NCI-H460 (cell line): ENCODE data around the gene CACNA1S. TPM values are rescaled to one million over a fixed set of nuclear protein-coding genes. Genes with fewer than 3 reads are reported as not detected.
A peak's percentile ranks its signal among the peaks of the same experiment; 100 is the strongest.

Experiments
- DNase-seq: peaks from one replicate; pipeline ENCODE4 v3.0.0-alpha.2; 2016; ENCODE audit warnings: low read depth; ENCODE audit errors: extremely low read depth
- polyA plus RNA-seq: library from polyadenylated mRNA; depleted of rRNA; stranded (reverse); fragments of >200 nt; gene quantifications from 2 replicates; pipeline ENCODE4 v1.2.3, GENCODE V29; 2014; cell fraction: nucleus; rRNA removed
- total RNA-seq: library from RNA; depleted of rRNA; stranded (reverse); fragments of >200 nt; shearing (Covaris generic); gene quantifications from 2 replicates; pipeline ENCODE4 v1.2.3, GENCODE V29; 2014; rRNA removed

The CACNA1S gene
- not detected in 2 replicates for total RNA-seq
- not detected in 2 replicates for polyA plus RNA-seq

DNA sequence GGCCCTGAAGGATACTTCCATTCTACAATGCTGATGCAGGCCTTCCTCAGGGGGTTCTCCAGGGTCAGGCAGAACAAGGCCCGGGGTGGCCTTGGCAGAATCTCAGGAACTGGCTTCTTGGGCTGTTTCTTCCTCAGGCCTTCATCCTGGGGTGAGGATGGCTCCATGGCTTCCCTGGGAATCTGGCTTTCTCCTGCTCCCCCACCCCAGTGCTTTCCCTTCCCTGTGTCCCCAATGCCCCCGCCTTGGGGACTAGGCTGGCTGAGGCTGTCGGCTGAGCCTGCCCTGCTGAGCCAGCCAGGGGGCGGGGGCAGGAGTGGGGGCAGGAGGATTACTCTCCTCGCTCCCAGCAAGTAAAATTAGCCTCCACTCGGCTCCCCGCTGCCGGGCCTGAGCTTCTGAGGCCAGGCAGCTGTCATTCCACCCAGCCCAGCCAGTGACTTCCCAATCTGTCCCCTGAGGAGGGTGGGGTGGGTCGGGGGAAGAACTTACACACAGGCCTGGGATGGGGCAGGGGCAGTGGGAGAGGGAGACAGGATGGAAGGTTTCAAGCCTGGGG is at the start of gene CACNA1S:
CACNA1S (minus strand) TSS at position 254 of the 559 bp plus-strand sequence; CDS start at position 167, 87 bp downstream.
- DNase-seq: no peak

DNA sequence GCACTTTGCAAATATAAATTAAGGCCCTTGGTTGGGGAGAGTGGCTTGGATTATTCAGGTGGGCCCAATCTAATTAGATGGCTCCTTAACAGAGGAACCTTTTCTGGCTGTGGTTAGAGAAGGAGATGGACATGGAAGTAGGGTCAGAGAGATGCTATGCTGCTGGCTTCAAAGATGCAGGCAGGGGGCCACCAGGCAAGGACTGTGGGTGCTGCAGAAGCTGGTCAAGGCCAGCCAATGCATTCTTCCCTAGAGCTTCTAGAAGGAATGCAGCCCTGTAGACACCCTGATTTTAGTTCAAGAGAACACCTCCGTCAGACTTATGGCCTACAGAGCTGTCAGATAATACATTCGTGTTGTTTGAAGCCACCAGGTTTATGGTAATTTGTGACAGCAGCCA is 45.7 kb upstream of the CACNA1S start:
- no peak for DNase-seq

DNA sequence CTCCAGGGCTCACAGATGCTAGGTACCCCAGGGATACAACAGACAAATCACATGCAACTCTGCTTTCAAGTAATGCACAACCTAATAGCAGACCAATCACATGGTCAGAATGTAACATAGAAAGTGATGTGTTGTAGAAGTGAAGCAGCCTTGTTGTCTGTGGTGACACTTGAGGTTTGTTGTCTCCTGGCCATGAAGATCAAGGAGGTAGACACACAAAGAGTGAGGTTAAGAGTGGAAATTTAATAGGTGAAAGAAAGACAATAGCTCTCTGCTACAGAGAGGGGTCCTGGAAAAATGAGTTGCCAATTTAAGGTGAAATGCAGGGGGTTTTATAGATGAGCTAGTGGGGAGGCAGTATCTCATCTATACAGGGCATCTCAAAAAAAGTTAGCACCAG is 44.6 kb upstream of the CACNA1S start:
- DNase-seq: no peak

DNA sequence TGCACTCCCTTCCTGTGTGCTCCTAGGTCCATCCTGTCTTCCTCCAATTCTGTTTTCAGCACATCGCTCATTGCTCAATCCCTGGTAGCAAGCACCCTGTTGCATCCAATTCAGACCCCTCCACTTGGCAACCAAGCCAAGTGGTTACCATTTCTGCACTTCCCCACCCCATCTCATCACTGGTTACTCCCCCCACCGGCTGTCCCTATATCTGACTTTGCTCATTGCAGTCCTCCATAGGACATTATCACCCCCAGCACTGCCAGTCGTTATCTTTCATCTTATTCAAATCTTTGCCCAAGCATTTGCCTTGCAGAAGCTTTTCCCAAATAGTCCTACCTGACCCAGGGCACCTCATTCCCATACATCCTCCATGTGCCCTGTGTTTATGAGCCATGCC is 44.1 kb upstream of the CACNA1S start:
- DNase-seq: no peak

DNA sequence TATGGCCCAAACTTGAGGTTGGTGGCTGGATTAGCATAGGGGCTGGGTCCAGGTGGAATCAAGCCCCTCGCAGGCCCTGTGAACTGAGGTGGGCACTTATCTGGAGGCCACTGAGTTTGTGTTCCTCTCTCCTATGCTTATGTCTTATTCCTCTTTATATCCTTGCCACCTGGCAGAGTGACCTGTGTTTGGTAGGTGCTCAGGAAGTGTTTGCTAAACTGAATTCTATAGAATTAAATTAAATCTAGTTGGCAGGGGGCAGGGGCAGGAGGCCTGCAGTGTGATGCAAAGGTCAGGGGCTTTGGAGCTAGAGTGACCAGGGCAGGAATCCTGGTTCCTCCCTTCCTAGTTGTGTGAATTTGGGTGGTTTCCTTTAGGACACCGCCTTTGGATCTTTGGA is 43.1 kb upstream of the CACNA1S start:
- no peak for DNase-seq

DNA sequence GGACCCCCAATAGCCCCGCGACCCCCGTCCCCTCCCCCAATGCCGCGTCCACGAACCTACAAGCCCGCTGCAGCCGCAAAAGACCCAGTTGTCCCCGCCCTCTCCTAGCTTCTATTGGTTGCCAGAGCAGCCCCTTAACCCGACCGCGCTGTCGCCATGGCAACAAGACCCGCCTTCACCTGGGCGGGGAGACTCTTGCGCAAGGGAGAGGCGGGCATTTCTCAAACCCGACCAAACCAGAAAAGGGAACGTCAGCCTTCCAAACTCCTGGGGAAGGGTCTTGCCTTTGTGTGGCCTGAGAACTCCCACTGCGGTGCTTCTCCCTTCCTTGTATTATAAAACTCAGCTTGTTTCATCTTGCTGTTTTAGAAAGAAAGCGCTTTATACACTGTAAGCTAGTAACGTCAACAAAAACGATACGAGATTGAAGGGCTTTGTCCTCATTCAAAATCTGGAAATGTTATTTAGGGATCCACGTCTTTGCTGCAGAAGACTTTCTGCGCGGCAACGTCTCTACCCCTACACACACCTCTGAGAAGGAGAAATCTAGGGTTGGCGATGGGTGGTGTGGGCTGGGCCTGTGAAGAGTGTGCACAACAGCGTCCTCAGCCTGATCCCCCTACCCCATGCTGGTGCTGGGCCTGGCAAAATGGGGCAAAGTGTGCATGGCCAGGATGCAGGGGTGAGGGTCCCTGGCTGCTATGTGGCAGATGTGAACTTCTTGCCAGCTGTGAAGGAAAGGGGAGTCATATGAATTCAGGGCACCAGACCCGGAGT is 42.4 kb upstream of the CACNA1S start, which contains the start of gene TMEM9:
TMEM9 (minus strand) TSS at position 86 of the 777 bp plus-strand sequence. CDS start 551 bp downstream, outside the sequence.
- DNase-seq: peak; percentile 97

DNA sequence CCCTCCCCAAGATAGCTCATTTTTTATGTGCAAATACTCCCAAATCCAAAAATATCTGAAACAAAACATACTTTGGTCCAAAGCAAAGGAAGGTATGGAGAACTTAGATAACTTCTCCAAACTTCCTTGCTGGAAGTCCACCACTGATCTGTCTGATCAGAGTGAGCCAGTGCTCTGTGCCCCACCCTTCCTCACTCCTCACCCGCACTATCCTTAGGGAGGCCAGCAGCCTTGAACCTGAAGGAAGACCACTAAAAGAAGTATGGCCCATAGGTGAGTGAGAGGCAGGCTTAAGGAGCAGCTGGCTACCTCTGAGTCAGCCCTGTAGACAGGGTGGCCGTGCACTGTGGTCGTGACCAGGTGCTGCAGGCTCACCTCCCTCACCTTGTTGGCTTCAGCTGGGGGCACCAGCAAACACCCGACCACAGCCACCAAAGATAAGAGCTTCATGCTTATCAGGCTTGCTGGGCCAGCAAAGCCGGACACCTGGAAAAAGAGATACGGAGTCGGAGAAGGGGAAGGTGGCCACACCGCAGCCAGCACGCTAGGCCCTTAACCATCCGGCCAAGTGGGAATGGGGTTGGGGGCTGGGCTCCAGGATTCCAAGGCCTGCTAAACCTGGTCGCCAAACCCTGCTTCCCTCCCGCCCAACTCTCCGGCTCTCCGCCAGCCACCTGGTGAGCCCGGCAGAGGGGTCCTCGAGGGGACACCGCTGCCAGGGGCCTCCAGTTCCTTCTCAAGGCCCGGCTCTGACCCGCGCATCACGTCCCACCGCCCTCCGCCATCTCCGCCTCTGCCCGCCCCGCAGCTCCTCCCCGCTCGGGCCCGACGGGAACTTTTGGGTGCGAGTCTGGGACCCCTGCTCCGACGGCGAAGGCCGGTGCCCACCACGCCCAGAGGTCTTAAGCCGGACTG is 41.5 kb upstream of the CACNA1S start:
- DNase-seq: no peak

DNA sequence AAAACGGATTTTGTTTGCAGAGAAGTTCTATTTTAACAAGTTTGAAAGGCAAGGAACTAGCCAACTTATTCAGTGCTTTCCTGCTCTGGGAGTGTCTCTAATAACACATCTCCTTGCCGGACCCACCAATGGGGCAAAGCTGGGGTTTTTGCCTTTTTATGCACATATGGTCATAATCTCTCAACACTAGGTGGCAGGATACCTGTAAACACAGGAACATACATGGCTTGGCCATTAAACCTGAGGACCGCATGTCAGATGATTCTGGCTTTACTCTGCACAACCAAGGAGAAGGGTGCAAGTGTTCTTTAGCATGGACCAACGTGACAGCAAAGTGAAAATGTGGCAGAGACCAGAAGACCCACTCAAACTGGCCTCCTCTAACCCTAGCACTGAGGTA is 37.2 kb upstream of the CACNA1S start:
- DNase-seq: peak; percentile 59

DNA sequence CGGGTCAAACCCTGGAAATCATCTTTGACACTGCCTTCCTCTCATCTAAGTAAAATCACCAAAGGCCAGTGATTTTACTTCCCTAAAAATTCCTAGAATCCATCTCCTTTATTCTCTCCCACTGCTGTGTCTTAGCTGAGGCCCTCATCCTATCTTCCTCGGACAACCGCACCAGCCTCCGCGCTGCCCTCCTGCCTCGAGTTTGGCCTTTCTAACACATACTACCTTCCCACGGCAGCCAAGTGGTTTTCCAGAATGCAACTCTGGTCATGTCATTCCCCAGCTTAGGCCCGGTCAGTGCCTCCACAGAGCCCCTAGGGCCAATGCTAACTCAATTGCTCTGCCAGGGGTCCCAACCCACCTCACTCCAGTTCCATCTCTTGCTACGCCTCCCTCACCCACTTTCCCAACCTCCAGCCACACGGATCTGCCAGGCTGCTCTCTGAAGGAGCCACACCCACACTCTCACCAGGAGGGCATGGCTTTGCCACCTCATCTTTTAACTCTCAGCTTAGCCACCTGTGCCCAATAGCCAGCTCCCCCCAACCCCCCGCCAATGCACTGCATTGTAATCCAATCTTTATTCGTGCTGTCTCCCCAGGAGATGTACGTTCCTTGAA is 35.3 kb upstream of the CACNA1S start:
- no peak for DNase-seq

DNA sequence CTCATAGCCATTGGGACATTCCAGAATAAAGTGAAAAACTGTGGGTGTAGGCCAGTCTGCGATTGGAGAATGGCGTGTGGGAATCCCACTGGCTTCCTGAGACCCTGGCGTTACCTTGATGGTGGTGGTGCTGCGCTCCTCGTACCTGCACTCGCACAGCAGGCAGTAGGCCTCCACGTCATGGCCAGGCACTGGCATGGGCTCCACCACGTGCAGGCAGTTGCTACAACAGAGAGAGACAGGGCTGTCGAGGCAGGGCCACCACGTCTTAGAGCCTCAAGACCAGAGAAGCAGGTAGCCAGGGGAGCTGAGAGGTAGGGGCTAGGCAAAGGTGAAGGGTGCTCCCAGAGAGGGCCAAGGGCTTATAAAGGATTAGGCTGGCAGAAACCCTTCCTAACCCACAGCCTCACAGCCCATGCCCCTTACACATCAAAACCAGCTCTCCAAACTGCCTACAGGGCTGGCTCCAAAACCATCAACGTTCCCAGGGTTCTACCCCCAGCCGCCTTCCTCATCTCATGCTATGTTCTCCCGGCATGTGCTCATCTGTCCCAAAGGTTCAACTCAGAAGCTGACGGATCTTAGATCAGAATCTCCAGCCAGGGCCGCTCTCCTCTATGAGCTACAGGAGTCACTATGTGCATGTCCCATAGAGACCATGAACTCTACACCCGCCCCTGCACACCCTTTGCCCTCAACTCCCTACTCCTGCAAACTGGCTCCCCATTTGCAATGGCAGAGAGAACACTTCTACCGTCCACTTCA is 34.6 kb upstream of the CACNA1S start:
- no peak for DNase-seq

DNA sequence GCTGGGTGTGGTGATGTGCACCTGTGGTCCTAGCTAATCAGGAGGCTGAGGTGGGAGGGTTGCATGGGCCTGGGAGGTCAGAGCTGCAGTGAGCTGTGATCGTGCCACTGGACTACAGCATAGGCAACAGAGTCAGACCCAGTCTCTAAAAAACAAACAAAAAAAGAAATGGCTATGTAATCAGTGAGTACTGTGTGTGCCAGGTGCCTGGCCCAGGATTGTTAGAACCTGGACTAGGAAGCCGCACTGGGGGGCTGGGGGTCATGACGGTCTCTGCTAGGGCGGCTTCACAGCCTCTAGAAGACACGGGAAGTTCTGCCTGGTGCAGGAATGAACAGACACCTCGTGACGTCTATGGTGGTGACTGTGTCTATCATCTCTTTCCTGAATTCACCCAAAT is 33.6 kb upstream of the CACNA1S start:
- DNase-seq: no peak

DNA sequence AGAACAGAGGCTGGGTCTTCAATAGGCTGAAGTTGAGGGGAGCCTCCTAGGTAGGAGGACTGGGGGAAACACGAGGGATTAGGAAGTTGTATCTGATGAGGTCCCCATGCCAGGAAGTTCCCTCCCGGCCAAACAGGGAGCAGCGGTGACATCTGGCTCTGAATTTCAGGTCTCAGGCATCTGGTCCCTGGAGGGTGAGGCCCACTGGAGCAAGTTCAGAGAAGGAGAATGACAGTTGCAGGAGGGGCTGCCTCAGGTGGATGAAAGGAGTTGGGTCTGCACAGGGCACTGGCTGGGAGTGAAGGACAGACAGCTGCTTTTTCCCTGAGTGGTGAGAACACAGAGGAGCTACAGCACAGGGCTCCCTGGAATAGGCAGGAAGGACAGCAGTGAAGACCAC is 32.9 kb upstream of the CACNA1S start:
- no peak for DNase-seq

DNA sequence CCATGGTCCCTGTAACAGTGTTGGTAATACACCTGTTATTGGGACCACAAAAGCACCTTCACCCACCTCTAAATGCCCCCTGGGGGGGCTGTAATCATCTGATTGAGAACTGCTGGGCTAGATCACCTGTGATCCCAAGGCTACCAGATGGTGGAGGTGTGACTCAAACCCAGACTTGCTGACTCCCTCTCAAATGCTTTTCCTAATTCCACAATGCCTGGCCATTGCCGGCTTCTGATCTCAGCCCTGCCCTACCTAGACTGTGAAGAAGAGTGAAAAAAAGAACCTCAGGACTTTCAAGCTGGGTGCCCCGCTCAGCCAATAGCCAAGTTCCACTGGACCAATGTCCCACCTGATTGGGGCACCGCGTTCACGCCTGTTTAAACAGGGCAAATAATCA is 32.5 kb upstream of the CACNA1S start:
- no peak for DNase-seq

DNA sequence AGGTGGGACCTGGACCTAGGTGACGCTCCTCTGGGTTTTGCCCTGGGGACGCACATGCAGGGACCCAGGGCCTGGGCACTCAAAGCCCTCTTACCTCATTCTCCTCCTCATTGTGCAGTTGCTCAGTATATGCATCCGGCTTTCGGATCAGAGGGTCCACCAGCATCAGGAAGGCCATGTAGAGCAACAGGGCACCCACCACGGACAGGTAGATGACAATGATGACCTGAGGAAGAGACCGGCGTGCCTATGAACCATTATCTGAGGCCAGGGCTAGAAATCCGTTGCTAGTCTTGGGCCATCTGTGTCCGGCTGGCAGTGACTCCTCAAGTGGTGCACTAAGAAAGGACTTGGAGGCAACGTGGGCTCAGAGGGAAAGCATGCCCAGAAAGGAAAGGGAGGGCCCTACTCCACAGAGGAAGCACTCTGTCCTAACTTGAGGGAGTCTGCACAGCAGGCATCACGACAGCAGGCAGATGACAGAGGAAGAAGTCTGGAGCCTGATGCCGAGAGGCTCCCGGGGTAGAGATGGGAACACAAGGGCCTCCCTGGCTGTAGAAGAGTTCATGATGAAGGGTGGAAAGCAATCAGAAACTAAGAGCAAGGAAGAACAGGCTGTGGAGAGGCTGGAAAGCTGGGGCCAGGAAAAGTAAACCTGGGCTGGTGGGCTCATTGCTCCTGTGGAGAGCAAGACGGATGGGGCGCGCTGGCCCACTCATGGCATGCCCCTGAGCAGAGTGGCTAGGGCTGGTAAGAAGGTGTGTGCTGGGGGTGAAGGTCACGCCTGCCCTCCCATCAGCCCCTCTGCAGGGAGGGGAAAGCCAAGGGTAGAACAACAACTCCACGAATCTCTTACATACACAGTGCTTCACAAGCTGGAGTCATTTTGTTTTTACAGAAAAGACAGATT is 31.8 kb upstream of the CACNA1S start:
- DNase-seq: no peak

DNA sequence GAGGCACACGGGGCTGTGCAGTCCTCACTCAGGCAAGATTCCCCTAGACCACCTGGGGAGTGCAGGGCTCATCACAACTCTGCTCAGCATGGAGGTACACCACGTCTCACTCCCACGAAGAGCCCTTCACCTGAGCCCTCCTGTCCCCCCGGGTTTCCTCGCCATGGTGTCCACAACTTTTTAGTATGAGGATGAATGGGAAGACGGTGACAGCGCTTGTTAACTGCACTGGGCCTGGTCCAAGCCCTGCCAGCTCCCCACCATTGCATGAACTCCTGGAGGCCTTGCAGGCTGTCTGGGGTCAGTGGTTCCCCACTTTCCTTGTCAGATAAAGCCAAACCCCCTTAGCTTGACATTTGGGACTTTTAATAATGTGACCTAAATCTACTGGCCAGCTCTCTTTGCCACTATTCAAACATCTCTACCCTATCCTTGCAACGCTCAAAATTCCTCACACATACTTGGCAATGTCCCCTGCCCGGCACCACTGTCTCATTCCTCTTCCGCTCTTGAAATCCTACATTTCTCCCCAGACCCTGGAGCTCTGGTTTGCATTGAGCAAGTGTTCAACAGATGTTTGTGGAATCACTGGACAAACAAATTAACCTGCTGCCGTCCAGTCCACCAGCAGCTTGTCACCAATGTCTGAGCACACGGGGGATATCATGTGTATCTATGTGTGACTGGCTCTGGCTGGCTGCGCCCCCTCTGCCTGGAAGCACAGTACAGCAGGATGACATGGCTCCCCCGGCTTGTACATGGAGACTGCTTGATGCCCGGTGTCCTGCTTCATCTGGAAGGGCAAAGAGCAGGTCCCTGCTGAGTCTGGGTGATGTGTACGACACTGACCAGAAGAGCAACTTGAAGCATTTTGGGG is 30.9 kb upstream of the CACNA1S start:
- DNase-seq: no peak

DNA sequence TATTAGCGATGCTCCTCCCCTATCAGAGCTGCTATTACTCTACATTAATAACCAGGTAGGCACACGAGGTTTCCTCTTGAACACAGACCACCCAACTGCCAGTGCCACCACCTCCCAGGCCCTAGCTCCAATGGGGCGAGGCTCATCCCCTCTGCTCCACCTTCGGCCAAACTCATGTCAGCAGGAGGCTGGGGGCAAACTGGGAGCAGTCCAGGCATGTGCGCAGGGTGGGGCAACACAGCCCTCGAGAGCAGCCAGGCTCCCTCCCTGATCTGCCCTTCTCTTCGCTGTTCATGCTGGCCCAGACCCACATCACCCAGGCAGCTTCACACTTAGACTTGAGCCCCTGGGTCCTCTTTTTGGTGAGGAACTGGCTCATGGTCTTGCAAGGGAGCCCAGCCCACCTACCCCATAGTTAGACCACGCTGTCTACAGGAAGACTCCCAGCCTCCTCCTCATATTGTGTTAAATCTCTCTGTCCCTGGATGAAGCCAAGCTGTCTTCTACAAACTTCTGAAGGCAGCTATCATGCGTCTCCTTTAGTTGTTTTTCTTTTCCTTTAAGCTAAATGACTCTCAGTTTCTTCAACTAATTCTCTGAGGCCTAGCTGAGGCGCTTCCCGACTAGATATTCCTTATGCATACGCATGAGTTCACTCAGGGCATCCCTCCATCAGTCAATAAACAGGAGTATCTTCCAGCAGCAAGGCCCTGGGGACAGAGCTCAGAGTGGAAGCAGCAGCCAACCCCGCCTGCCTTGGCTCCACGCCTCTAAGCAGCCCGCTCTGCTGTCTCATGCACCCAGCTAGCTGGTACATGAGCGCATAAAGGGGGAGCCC is 30.0 kb upstream of the CACNA1S start:
- no peak for DNase-seq

DNA sequence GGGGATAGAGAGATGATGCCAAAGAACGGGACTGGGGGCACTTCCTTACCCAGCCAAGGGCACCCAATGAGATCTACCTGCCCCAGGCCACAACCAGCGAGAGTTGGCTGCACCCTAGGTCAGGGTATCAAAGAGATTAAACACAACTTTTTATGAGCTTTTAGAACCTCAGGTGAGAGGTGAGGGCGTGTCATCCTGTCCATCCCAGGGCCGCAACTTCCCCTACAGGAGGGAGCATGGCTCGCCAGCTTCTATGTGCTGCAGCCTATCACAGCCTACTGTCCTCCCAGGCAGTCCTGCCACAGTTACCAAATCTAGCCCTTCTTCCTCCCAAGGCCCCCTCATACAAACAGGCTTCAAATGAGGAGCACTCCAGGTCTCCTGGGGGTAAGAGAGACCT is 29.2 kb upstream of the CACNA1S start:
- no peak for DNase-seq
